Fibroblast of pulmonary artery (primary cell): Measurements from ENCODE around the gene PRAF2.

ENCODE experiments used
- DNase-seq: peaks from one replicate; pipeline ENCODE4 v3.0.0-alpha.2; 2010; ENCODE audit warnings: low read depth
- H3K4me3 ChIP-seq: replicated peaks from 2 replicates; pipeline ENCODE4 v1.5.1; 2011; ENCODE audit warnings: low read depth, mild to moderate bottlenecking, control low read depth, low read length, moderate library complexity
- CTCF ChIP-seq: IDR thresholded peaks from 2 replicates; pipeline ENCODE4 v1.5.1; 2011; ENCODE audit warnings: mild to moderate bottlenecking, control low read depth, low read length, inconsistent platforms; ENCODE audit errors: missing control alignments

Gene PRAF2

GRCh38 chrX:49077941-49078340 lies 4.1 kb upstream of the PRAF2 start:
- no peak overlapping the region for H3K4me3 ChIP-seq
- no peak for DNase-seq
- TF ChIP-seq CTCF = no peak

DNA sequence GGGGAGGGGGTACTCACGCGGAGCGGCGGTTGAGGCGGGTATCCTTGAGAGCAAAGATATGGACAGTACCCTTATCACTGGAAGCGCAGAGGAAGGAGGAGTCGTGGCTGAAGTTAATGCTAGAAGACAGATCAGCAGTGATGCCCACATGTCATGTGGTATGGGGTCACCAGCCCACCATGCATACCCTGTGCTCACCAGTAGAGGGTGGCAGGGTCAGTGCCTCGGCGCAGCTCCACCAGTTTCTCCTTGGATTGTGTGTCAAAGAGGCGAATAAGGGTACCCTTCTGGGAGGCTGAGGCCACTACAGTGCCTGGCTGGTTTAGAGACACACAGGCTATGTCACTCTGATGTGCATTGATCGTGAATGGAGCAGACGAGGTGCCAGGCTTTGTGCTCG lies 1.5 kb upstream of the PRAF2 start:
- no peak overlapping the region for H3K4me3 ChIP-seq
- no peak for DNase-seq
- TF ChIP-seq CTCF = no peak

GRCh38 chrX:49072712-49073095 lies 1.1 kb downstream of the PRAF2 start:
- TF ChIP-seq CTCF = no peak
- peak overlapping the region; percentile 73 for H3K4me3 ChIP-seq
- DNase-seq = no peak

GRCh38 chrX:49071877-49072711 lies 1.7 kb downstream of the PRAF2 start:
- no peak for TF ChIP-seq CTCF
- DNase-seq = peak; percentile 73
- H3K4me3 ChIP-seq = peak overlapping the region; percentile 73

DNA sequence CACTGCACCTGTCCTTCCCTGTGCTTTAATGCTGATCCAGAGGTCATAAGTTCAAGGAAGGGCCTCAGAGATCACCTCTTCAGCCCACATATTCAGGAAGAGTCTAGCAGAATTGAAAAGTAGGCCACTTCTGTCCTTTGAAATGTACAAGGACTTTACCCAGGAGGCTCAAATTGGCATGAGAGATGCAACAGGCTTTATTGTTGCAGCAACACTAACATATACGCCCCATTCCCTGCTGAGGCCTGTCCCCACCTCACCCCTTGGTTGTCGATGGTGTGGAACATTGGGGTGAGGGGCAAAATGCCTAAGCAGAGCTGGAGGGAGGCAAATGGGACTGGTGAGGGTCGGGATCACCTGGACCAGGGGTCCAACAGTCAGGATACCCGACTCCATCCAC lies 2.8 kb downstream of the PRAF2 start:
- no peak for DNase-seq
- H3K4me3 ChIP-seq = no peak overlapping the region
- TF ChIP-seq CTCF = no peak

DNA sequence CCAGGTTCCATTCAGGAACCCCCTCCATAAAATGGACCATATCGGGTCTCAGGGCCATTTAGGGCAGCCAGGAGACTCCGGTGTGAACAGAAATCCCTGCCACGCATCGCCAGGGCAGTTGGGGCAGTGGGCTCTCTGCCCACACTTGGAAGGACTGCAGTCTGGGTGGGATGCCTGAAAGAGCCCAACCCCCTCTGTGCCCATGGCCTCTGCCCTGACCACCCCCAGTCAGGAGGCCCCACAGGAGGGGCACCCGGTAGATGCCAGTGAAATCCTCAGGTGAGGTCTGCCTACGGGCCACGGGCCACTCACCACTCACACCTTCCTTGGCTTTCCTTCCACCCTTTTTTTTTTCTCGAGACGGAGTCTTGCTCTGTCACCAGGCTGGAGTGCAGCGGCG lies 4.8 kb downstream of the PRAF2 start:
- DNase-seq = no peak
- TF ChIP-seq CTCF = no peak
- H3K4me3 ChIP-seq = no peak overlapping the region
